Adipocyte (in vitro differentiated cells): ENCODE measurements around the gene ODAD4.

ENCODE experiments used
- DNase-seq: peaks from one replicate; pipeline ENCODE4 v3.0.0-alpha.2; 2015; ENCODE audit warnings: low read depth
- H3K27me3 ChIP-seq: replicated peaks from 2 replicates; pipeline ENCODE4 v1.7.0; 2013; ENCODE audit warnings: mild to moderate bottlenecking, low read length, moderate library complexity; ENCODE audit not compliant: control insufficient read depth, insufficient read depth
- H3K36me3 ChIP-seq: 2 replicates; pipeline ENCODE4 v1.7.0; 2013; ENCODE audit warnings: low read length, mild to moderate bottlenecking, moderate library complexity; ENCODE audit not compliant: control insufficient read depth, insufficient read depth, severe bottlenecking
- H3K4me1 ChIP-seq: 2 replicates; pipeline ENCODE4 v1.7.0; 2013; ENCODE audit warnings: mild to moderate bottlenecking, low read length, moderate library complexity; ENCODE audit not compliant: control insufficient read depth, insufficient read depth
- H3K4me3 ChIP-seq: 2 replicates; pipeline ENCODE4 v1.7.0; 2013; ENCODE audit warnings: mild to moderate bottlenecking, low read length, moderate library complexity
- H3K9ac ChIP-seq: 2 replicates; pipeline ENCODE4 v1.7.0; 2013; ENCODE audit warnings: mild to moderate bottlenecking, low read length, moderate library complexity
- H3K9me3 ChIP-seq: 2 replicates; pipeline ENCODE4 v1.7.0; 2013; ENCODE audit warnings: mild to moderate bottlenecking, low read length, moderate library complexity; ENCODE audit not compliant: control insufficient read depth

ODAD4 gene

GRCh38 chr17:41915020-41915419 is 15.4 kb upstream of the ODAD4 start:
- no peaks in the 10 kb centered on the region for H3K9me3 ChIP-seq
- peaks cover 58% of the 10 kb centered on the region for H3K36me3 ChIP-seq
- H3K27me3 ChIP-seq = no peaks in the 10 kb centered on the region
- H3K4me1 ChIP-seq = peaks cover 64% of the 10 kb centered on the region
- peak overlapping the region; percentile 98 for H3K9ac ChIP-seq
- peak overlapping the region; percentile 96 for H3K4me3 ChIP-seq
- no peak for DNase-seq

DNA sequence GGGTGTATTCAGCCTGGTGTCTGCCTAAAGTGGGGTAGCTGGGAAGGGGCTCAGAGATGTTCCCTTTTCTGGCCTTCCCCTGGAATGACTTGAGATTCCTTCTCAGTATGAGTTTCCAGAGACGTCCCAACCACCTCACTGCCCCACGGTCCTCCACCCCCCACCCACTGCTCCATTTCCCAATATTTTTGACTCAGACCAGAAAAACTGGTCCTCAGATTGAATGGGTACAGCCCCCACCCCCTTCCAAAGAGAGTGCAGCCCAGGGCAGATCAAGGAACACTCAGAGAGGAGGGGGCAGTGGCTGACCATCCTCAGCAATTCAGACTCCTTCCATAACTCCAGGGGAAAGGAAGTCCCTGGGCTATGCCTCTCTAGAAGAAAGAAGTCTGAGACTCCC is 14.9 kb upstream of the ODAD4 start:
- no peak for DNase-seq
- Histone ChIP-seq H3K4me1 (peaks cover 60% of the 10 kb centered on the region), H3K36me3 (peaks cover 52% of the 10 kb centered on the region), H3K9me3 (no peaks in the 10 kb centered on the region), H3K9ac (peak overlapping the region; percentile 98), H3K4me3 (peak overlapping the region; percentile 96), H3K27me3 (no peaks in the 10 kb centered on the region)

GRCh38 chr17:41917192-41917591 is 13.2 kb upstream of the ODAD4 start:
- H3K27me3 ChIP-seq = no peaks in the 10 kb centered on the region
- H3K9ac ChIP-seq = peak overlapping the region; percentile 98
- H3K36me3 ChIP-seq = peaks cover 36% of the 10 kb centered on the region
- no peaks in the 10 kb centered on the region for H3K9me3 ChIP-seq
- peak; percentile 55 for DNase-seq
- H3K4me3 ChIP-seq = peak overlapping the region; percentile 96
- H3K4me1 ChIP-seq = peaks cover 53% of the 10 kb centered on the region

DNA sequence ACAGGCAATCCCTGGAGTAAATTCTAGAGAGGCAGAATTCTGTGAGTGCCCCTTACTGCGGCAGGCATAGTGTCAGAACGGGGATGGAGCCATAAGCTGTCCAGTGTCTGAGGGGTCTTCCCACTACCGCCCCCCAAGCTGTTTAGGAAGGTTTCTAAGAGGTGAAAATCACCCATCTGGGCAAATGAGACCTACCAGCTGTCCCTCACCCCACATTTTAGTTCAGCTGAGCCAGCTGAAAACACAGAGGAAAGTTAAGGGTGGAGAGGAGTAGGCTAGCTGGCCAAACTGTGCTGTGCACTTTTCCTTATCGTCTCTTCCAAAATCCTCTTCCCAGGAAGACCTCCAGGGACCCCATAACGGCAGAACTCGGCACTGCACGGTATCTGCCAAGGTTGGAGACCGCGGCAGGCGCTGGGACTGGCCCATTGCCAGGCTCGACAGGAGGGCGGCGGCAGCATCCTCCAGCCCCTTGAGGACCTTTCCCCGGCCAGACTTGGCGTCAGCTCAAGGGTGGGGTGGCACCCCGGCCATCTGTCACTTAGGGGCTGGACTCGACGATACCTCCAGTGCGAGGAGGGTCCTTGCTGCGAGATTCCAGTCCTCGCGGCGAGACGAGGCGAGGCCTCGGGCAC is 12.6 kb upstream of the ODAD4 start:
- H3K4me3 ChIP-seq = peak overlapping the region; percentile 96
- peak overlapping the region; percentile 98 for H3K9ac ChIP-seq
- peaks cover 53% of the 10 kb centered on the region for H3K4me1 ChIP-seq
- H3K36me3 ChIP-seq = peaks cover 30% of the 10 kb centered on the region
- DNase-seq = peak; percentile 76
- no peaks in the 10 kb centered on the region for H3K27me3 ChIP-seq
- H3K9me3 ChIP-seq = no peaks in the 10 kb centered on the region

DNA sequence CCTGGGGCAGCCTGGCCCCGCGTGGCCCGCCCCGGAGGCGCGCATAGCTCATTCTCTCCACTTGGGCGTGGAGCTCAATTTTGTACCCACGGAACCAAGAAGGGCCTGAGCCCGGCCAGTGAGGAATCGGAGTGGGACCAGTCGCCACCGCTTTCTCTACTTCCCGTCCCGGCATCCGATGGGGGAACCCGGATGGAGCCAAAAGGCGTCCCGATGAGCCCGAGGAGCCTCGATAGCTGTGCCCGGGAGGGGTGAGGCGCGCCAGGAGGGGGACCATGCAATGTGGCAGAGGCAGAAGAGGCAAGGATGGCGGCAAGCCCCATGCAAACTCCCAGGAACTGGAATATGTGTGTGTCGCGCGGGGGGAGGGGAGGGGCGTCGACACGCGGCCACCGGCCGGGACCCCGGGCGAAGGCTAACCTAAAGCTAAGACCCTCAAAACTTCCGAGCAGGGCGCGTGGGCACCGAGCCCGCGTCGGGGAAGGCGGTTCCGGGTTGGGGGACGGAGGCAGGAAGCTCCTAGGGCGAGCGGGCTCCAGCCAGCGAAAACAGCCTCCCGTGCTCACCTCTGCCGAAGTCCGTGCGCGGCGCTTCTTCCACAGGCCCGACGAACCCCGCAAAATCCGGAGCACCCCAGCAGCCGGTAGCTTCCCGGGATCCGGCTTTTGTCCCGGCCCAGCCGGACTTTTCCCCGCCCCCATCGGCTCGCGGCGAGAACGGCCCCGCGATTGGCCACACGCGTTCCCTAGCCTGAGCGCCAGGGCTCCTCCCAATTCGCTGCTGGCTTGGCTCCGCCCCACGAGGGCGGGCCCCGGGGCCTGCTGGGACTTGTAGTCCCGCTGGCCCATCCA is 11.9 kb upstream of the ODAD4 start, which contains the start of gene ACLY:
Gene ACLY (minus strand): TSS at position 638 of the 851 bp plus-strand sequence. CDS start 5,078 bp downstream, outside the sequence.
- no peaks in the 10 kb centered on the region for H3K27me3 ChIP-seq
- H3K9me3 ChIP-seq = no peaks in the 10 kb centered on the region
- peak within 1 kb of the TSS; percentile 96 for H3K4me3 ChIP-seq
- peak within 1 kb of the TSS; percentile 98 for H3K9ac ChIP-seq
- H3K4me1 ChIP-seq = peaks cover 46% of the 10 kb centered on the region
- H3K36me3 ChIP-seq = peaks cover 23% of the 10 kb centered on the region
- peak; percentile 99 for DNase-seq

DNA sequence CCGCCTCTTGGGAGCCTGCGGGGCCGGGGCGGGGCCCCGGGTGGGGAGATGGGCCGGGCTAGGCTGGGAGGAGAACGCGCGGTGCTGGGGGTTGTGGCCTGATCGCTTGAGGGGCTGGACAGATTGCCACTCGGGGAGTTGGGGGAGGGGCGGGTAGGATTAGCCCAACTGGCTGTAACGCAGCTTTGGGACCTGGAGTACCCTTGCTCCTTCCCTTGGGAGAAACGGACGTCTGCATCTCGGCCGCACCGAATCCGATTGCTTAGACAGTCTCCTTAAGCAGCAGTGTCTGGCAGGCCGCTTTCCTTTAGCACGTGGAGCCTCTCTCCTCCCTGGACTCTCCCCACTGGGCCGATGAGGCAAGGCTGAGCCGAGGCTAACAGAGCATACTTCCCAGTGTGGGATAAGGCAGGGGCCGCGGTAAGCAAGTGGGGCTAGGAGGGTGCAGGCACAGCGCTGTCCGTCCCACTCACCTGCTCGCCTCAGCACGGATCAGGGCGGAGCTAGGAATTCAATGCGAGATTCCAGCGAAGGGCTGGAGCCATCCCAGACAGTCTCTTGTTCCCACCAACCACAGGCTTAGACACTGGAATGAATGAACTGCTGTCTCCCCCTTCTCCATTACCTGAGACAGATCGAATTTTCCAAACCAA is 11.1 kb upstream of the ODAD4 start:
- H3K4me1 ChIP-seq = peaks cover 38% of the 10 kb centered on the region
- H3K36me3 ChIP-seq = peaks cover 15% of the 10 kb centered on the region
- no peaks in the 10 kb centered on the region for H3K9me3 ChIP-seq
- no peaks in the 10 kb centered on the region for H3K27me3 ChIP-seq
- peak; percentile 85 for DNase-seq
- peak overlapping the region; percentile 62 for H3K4me3 ChIP-seq
- peak overlapping the region; percentile 73 for H3K9ac ChIP-seq

- H3K36me3 ChIP-seq = peaks cover 9% of the 10 kb centered on the region
- H3K9ac ChIP-seq = peak overlapping the region; percentile 73
- H3K27me3 ChIP-seq = no peaks in the 10 kb centered on the region
- peak; percentile 49 for DNase-seq
- peak overlapping the region; percentile 62 for H3K4me3 ChIP-seq
- no peaks in the 10 kb centered on the region for H3K9me3 ChIP-seq
- peaks cover 31% of the 10 kb centered on the region for H3K4me1 ChIP-seq
Observed at GRCh38 chr17:41919840-41920579, 10.4 kb upstream of the ODAD4 start.

DNA sequence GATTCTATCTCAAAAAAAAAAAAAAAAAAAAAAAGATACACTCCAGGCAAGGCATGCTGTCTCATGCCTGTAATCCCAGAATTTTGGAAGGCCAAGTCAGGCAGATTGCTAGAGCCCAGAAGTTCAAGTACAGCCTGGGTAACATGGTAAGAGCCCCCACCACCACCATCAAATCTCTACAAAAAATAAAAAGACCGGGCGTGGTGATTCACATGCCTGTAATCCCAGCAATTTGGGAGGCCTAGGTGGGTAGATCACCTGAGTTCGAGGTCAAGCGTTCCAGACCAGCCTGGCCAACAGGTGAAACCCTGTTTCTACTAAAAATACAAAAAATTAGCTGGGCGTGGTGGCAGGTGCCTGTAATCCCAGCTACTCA is 9.8 kb upstream of the ODAD4 start:
- H3K9ac ChIP-seq = no peak overlapping the region
- no peak for DNase-seq
- H3K4me3 ChIP-seq = no peak overlapping the region
- H3K4me1 ChIP-seq = peaks cover 25% of the 10 kb centered on the region
- no peaks in the 10 kb centered on the region for H3K9me3 ChIP-seq
- peaks cover 6% of the 10 kb centered on the region for H3K36me3 ChIP-seq
- no peaks in the 10 kb centered on the region for H3K27me3 ChIP-seq

DNA sequence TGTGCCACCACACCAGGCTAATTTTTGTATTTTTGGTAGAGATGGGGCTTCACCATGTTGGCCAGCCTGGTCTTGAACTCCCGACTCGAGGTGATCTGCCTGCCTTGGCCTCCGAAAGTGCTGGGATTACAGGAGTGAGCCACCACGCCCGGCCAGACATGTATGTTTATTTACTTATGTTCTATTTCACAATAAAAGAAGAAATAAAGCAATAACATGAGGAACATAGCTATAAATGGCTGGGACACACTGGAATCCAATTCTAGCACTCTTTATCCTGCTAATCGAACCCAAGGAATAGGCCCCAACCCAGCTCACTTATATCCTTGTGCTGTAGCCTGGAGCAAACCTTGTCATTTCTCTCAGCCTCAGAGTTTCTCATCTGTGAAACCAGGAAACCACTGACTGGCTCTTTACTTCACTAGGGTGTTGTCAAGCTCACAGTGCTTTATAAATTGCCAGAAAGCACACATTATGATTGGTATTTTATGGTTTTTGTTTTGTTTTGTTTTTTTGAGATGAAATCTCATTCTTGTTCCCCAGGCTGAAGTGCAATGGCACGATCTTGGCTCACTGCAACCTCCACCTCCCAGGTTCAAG is 4.3 kb upstream of the ODAD4 start:
- H3K36me3 ChIP-seq = no peaks in the 10 kb centered on the region
- no peak overlapping the region for H3K4me3 ChIP-seq
- no peaks in the 10 kb centered on the region for H3K27me3 ChIP-seq
- H3K4me1 ChIP-seq = peaks cover 8% of the 10 kb centered on the region
- H3K9me3 ChIP-seq = no peaks in the 10 kb centered on the region
- peak; percentile 62 for DNase-seq
- H3K9ac ChIP-seq = no peak overlapping the region

- H3K4me1 ChIP-seq = peaks cover 8% of the 10 kb centered on the region
- no peak overlapping the region for H3K9ac ChIP-seq
- no peak overlapping the region for H3K4me3 ChIP-seq
- no peaks in the 10 kb centered on the region for H3K27me3 ChIP-seq
- H3K9me3 ChIP-seq = no peaks in the 10 kb centered on the region
- no peak for DNase-seq
- H3K36me3 ChIP-seq = no peaks in the 10 kb centered on the region
Observed at GRCh38 chr17:41928693-41929251, 1.6 kb upstream of the ODAD4 start.
